ENCODE results near the gene OAT.

DNA sequence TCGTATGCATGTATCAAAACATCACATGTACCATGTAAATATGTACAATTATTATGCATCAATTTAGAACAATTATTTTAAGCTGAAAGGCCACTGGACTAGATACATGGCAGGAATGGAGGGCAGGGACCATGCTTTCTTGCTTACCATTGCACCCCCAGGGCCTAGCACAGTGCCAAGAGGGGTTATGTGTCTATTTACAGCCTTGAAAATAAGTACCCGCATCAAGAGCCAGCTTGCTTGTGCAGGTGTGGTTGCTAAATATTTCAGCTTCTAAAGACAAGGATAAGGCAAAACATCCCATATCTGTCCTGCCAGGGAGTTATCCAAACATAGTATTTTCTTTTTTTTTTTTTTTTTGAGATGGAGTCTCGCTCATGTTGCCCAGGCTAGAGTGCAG is 14.7 kb upstream of the OAT start:
- TF ChIP-seq, protein P1, sequence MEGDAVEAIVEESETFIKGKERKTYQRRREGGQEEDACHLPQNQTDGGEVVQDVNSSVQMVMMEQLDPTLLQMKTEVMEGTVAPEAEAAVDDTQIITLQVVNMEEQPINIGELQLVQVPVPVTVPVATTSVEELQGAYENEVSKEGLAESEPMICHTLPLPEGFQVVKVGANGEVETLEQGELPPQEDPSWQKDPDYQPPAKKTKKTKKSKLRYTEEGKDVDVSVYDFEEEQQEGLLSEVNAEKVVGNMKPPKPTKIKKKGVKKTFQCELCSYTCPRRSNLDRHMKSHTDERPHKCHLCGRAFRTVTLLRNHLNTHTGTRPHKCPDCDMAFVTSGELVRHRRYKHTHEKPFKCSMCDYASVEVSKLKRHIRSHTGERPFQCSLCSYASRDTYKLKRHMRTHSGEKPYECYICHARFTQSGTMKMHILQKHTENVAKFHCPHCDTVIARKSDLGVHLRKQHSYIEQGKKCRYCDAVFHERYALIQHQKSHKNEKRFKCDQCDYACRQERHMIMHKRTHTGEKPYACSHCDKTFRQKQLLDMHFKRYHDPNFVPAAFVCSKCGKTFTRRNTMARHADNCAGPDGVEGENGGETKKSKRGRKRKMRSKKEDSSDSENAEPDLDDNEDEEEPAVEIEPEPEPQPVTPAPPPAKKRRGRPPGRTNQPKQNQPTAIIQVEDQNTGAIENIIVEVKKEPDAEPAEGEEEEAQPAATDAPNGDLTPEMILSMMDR (conservative IDR thresholded peaks at IDR 0.05; ENCODE audit: low read depth, low read length) = no peak
- no peak for TF ChIP-seq POLR2A (IDR thresholded peaks at IDR 0.05; ENCODE audit: low read depth, low read length)
- TF ChIP-seq BHLHE40 (IDR thresholded peaks at IDR 0.05; ENCODE audit: low read depth, low read length) = no peak
- TF ChIP-seq, protein P2, sequence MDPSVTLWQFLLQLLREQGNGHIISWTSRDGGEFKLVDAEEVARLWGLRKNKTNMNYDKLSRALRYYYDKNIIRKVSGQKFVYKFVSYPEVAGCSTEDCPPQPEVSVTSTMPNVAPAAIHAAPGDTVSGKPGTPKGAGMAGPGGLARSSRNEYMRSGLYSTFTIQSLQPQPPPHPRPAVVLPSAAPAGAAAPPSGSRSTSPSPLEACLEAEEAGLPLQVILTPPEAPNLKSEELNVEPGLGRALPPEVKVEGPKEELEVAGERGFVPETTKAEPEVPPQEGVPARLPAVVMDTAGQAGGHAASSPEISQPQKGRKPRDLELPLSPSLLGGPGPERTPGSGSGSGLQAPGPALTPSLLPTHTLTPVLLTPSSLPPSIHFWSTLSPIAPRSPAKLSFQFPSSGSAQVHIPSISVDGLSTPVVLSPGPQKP (IDR thresholded peaks at IDR 0.05; ENCODE audit: borderline replicate concordance, low read depth, low read length) = no peak
- TF ChIP-seq MXI1 (IDR thresholded peaks at IDR 0.05; ENCODE audit: borderline replicate concordance, low read depth, low read length) = no peak
- no peak for TF ChIP-seq MAFK (IDR thresholded peaks at IDR 0.05; ENCODE audit: low read depth, low read length)
- TF ChIP-seq NFE2L2 (IDR thresholded peaks at IDR 0.05; ENCODE audit: low read depth, low read length) = no peak
- TF ChIP-seq RAD21 (IDR thresholded peaks at IDR 0.05; ENCODE audit: low read length) = no peak
- TF ChIP-seq, protein P3, sequence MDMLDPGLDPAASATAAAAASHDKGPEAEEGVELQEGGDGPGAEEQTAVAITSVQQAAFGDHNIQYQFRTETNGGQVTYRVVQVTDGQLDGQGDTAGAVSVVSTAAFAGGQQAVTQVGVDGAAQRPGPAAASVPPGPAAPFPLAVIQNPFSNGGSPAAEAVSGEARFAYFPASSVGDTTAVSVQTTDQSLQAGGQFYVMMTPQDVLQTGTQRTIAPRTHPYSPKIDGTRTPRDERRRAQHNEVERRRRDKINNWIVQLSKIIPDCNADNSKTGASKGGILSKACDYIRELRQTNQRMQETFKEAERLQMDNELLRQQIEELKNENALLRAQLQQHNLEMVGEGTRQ (IDR thresholded peaks at IDR 0.05; ENCODE audit: low read depth, low read length) = no peak
- no peak for TF ChIP-seq MAZ (IDR thresholded peaks at IDR 0.05; ENCODE audit: borderline replicate concordance, low read depth, low read length)
- TF ChIP-seq FOS (IDR thresholded peaks at IDR 0.05; ENCODE audit: low read depth, low read length) = no peak
- no peak for TF ChIP-seq RFX5 (IDR thresholded peaks at IDR 0.05; ENCODE audit: low read depth, low read length)
- no peak for TF ChIP-seq SMC3 (IDR thresholded peaks at IDR 0.05; ENCODE audit: low read depth, low read length)
- TF ChIP-seq RCOR1 (IDR thresholded peaks at IDR 0.05; ENCODE audit: insufficient replicate concordance, low read length) = no peak
